Effector memory CD4-positive, alpha-beta T cell (primary cell): ENCODE results near the gene FAM20C.

Source experiments
- DNase-seq, 3 donors: peaks; one replicate each; pipeline ENCODE4 v3.0.0-alpha.2; 2020
- H3K27ac ChIP-seq: 2 replicates; pipeline ENCODE4 v1.7.0; 2013; ENCODE audit warnings: mild to moderate bottlenecking, low read length, moderate library complexity; ENCODE audit not compliant: insufficient read depth, poor library complexity, severe bottlenecking
- H3K27me3 ChIP-seq: replicated peaks from 2 replicates; pipeline ENCODE4 v1.7.0; 2013; ENCODE audit warnings: mild to moderate bottlenecking, low read length; ENCODE audit not compliant: insufficient read depth, control insufficient read depth, poor library complexity, severe bottlenecking
- H3K36me3 ChIP-seq: 2 replicates; pipeline ENCODE4 v1.7.0; 2013; ENCODE audit warnings: mild to moderate bottlenecking, low read length, moderate library complexity; ENCODE audit not compliant: control insufficient read depth, insufficient read depth
- H3K4me1 ChIP-seq: 2 replicates; pipeline ENCODE4 v1.7.0; 2013; ENCODE audit warnings: low read length, mild to moderate bottlenecking; ENCODE audit not compliant: control insufficient read depth, insufficient read depth, poor library complexity, severe bottlenecking
- H3K4me3 ChIP-seq: 2 replicates; pipeline ENCODE4 v1.7.0; 2013; ENCODE audit warnings: low read length, low read depth, mild to moderate bottlenecking; ENCODE audit not compliant: insufficient read depth, poor library complexity, severe bottlenecking
- H3K9me3 ChIP-seq: 2 replicates; pipeline ENCODE4 v1.7.0; 2013; ENCODE audit warnings: mild to moderate bottlenecking, low read length, moderate library complexity; ENCODE audit not compliant: control insufficient read depth

FAM20C gene

GRCh38 chr7:272108-272615 is 79.8 kb downstream of the FAM20C start:
- no peak for DNase-seq
- Histone ChIP-seq H3K9me3 (no peaks in the 10 kb centered on the region), H3K4me3 (no peak overlapping the region)

GRCh38 chr7:272631-273030 is 80.3 kb downstream of the FAM20C start:
- Histone ChIP-seq H3K4me3 (no peak overlapping the region), H3K27ac (no peak overlapping the region), H3K27me3 (no peaks in the 10 kb centered on the region), H3K9me3 (no peaks in the 10 kb centered on the region), H3K4me1 (no peaks in the 10 kb centered on the region), H3K36me3 (no peaks in the 10 kb centered on the region)
- no peak for DNase-seq

More at GRCh38 chr7:272108-272615, 79.8 kb downstream of the FAM20C start:
- Histone ChIP-seq H3K4me1 (no peaks in the 10 kb centered on the region), H3K27ac (no peak overlapping the region), H3K27me3 (no peaks in the 10 kb centered on the region), H3K36me3 (no peaks in the 10 kb centered on the region)

- H3K27me3 ChIP-seq, result no peaks in the 10 kb centered on the region
- DNase-seq, result no peak
- no peak overlapping the region for H3K4me3 ChIP-seq
- H3K9me3 ChIP-seq, result no peaks in the 10 kb centered on the region
- H3K36me3 ChIP-seq, result no peaks in the 10 kb centered on the region
- no peak overlapping the region for H3K27ac ChIP-seq
- H3K4me1 ChIP-seq, result no peaks in the 10 kb centered on the region
Measured at GRCh38 chr7:273327-273726, 81.0 kb downstream of the FAM20C start.

GRCh38 chr7:274266-274665 is 81.9 kb downstream of the FAM20C start:
- Histone ChIP-seq H3K4me1 (no peaks in the 10 kb centered on the region), H3K27ac (no peak overlapping the region), H3K36me3 (no peaks in the 10 kb centered on the region), H3K4me3 (no peak overlapping the region), H3K9me3 (no peaks in the 10 kb centered on the region), H3K27me3 (no peaks in the 10 kb centered on the region)
- no peak for DNase-seq

- no peak overlapping the region for H3K27ac ChIP-seq
- no peaks in the 10 kb centered on the region for H3K4me1 ChIP-seq
- DNase-seq, result no peak
- H3K36me3 ChIP-seq, result no peaks in the 10 kb centered on the region
- H3K4me3 ChIP-seq, result no peak overlapping the region
- H3K27me3 ChIP-seq, result no peaks in the 10 kb centered on the region
- H3K9me3 ChIP-seq, result no peaks in the 10 kb centered on the region
Measured at GRCh38 chr7:276230-276835, 84.0 kb downstream of the FAM20C start.

- H3K9me3 ChIP-seq, result no peaks in the 10 kb centered on the region
- no peak overlapping the region for H3K4me3 ChIP-seq
- DNase-seq, result no peak
- no peaks in the 10 kb centered on the region for H3K36me3 ChIP-seq
- no peaks in the 10 kb centered on the region for H3K4me1 ChIP-seq
- no peaks in the 10 kb centered on the region for H3K27me3 ChIP-seq
- no peak overlapping the region for H3K27ac ChIP-seq
Measured at GRCh38 chr7:277228-277627, 84.9 kb downstream of the FAM20C start.

GRCh38 chr7:278081-278480 is 85.7 kb downstream of the FAM20C start:
- DNase-seq, result no peak
- no peak overlapping the region for H3K4me3 ChIP-seq
- no peaks in the 10 kb centered on the region for H3K36me3 ChIP-seq
- H3K27ac ChIP-seq, result no peak overlapping the region
- no peaks in the 10 kb centered on the region for H3K9me3 ChIP-seq
- H3K4me1 ChIP-seq, result no peaks in the 10 kb centered on the region
- H3K27me3 ChIP-seq, result no peaks in the 10 kb centered on the region

- Histone ChIP-seq H3K27ac (no peak overlapping the region), H3K36me3 (no peaks in the 10 kb centered on the region), H3K27me3 (no peaks in the 10 kb centered on the region), H3K9me3 (no peaks in the 10 kb centered on the region), H3K4me3 (no peak overlapping the region), H3K4me1 (no peaks in the 10 kb centered on the region)
- DNase-seq, result no peak
Measured at GRCh38 chr7:279821-280220, 87.5 kb downstream of the FAM20C start.

GRCh38 chr7:280461-280860 is 88.1 kb downstream of the FAM20C start:
- Histone ChIP-seq H3K27ac (no peak overlapping the region), H3K4me1 (no peaks in the 10 kb centered on the region), H3K36me3 (no peaks in the 10 kb centered on the region), H3K27me3 (no peaks in the 10 kb centered on the region), H3K4me3 (no peak overlapping the region), H3K9me3 (no peaks in the 10 kb centered on the region)
- no peak for DNase-seq

- Histone ChIP-seq H3K4me3 (no peak overlapping the region), H3K4me1 (no peaks in the 10 kb centered on the region), H3K36me3 (no peaks in the 10 kb centered on the region), H3K27ac (no peak overlapping the region), H3K27me3 (no peaks in the 10 kb centered on the region), H3K9me3 (no peaks in the 10 kb centered on the region)
- DNase-seq, result no peak
Measured at GRCh38 chr7:281637-282036, 89.3 kb downstream of the FAM20C start.
